AG20443 (cell line): Measurements from ENCODE around the gene NIPBL.
A peak's percentile ranks its signal among the peaks of the same experiment; 100 is the strongest.
"Not testable (repeated sequence)": the region's sequence is repeated elsewhere in the genome, so short reads cannot be mapped to it uniquely, and the experiment has no call there.

Source experiments
- DNase-seq: peaks from one replicate; pipeline ENCODE4 v3.0.0; 2012; ENCODE audit warnings: low spot score, mixed read lengths

NIPBL gene

GRCh38 chr5:36945687-36946086, 69.1 kb downstream of the NIPBL start:
- DNase-seq = no peak

GRCh38 chr5:36946101-36946500, 69.5 kb downstream of the NIPBL start:
- peak; percentile 9 for DNase-seq

GRCh38 chr5:36948041-36948440, 71.5 kb downstream of the NIPBL start:
- peak; percentile 23 for DNase-seq

GRCh38 chr5:36948650-36949049, 72.1 kb downstream of the NIPBL start:
- DNase-seq = no peak

GRCh38 chr5:36949593-36949992, 73.0 kb downstream of the NIPBL start:
- DNase-seq = no peak

GRCh38 chr5:36950586-36951457, 74.3 kb downstream of the NIPBL start:
- DNase-seq = peak; percentile 67

- DNase-seq = no peak
Observed at GRCh38 chr5:36953043-36953442, 76.5 kb downstream of the NIPBL start.

GRCh38 chr5:36957953-36958537, 81.5 kb downstream of the NIPBL start:
- no peak for DNase-seq

GRCh38 chr5:36958612-36959011, 82.0 kb downstream of the NIPBL start:
- DNase-seq = no peak

GRCh38 chr5:36965179-36965578, 88.6 kb downstream of the NIPBL start:
- DNase-seq = no peak

- DNase-seq = no peak
Observed at GRCh38 chr5:36969700-36970395, 93.3 kb downstream of the NIPBL start.

- DNase-seq = no peak
Observed at GRCh38 chr5:36978196-36978595, 101.6 kb downstream of the NIPBL start.

- DNase-seq = no peak
Observed at GRCh38 chr5:36982146-36982545, 105.6 kb downstream of the NIPBL start.

- no peak for DNase-seq
Observed at GRCh38 chr5:36985387-36985786, 108.8 kb downstream of the NIPBL start.

GRCh38 chr5:36988396-36988795, 111.8 kb downstream of the NIPBL start:
- DNase-seq = no peak

GRCh38 chr5:36998578-36998977, 122.0 kb downstream of the NIPBL start:
- DNase-seq = no peak

- no peak for DNase-seq
Observed at GRCh38 chr5:37002176-37002751, 125.7 kb downstream of the NIPBL start.

- DNase-seq = peak; percentile 14
Observed at GRCh38 chr5:37005252-37005651, 128.7 kb downstream of the NIPBL start.

- peak; percentile 25 for DNase-seq
Observed at GRCh38 chr5:37005946-37006540, 129.5 kb downstream of the NIPBL start.

- not testable (repeated sequence) for DNase-seq
Observed at GRCh38 chr5:37013181-37013580, 136.6 kb downstream of the NIPBL start.

- DNase-seq = no peak
Observed at GRCh38 chr5:37014321-37014720, 137.8 kb downstream of the NIPBL start.
